Measurements from ENCODE around the gene FHOD1.

DNA sequence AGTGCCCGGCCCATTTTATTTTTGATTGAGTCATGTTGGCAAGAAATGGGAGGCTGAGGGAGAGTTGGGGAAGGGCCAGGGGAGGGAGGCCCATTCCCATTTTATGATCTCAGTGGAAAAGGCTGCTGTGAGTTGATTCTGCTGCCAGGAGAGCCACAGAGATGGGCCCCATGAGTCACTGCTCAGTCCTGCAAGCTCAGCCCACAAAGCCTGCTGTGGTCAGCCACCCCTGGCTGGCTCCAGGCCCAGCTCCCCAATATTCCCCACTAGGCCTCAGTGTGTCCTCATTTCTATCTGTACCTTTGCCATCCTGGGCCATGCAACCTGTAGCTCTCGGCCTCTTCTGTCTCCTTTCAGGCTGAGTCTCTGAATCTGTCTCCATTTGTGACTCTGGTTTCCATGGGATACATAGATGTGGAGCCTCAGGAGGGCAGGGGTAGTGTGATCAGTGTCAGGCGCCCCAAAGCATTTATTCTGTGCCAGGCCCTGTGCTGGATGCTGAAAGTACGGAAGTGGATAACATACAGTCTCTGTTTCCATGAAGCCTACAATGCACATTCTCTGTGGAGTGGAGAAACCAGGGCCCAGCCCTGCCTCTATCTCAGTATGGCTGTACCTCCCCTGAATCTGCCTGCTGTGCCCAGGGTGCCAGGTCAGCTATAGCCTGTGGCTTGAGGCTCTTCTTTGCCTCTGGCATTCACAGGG, 30.2 kb upstream of the FHOD1 start:
- no peak for TF ChIP-seq POLR2A (IDR thresholded peaks at IDR 0.05)
- no peak for TF ChIP-seq POLR2AphosphoS5 (IDR thresholded peaks at IDR 0.05)

Data from suprapubic skin (tissue), 4 donors.